GM18505 (cell line): ENCODE measurements around the gene FAM114A1.
"Not testable (repeated sequence)": the region's sequence is repeated elsewhere in the genome, so short reads cannot be mapped to it uniquely, and the experiment has no call there.

Experiments used
- ATAC-seq: cut with Tn5 transposase; IDR thresholded peaks from one replicate; pipeline ENCODE4 v1.9.1; 2021; ENCODE audit not compliant: unreplicated experiment
- POLR2A ChIP-seq: IDR thresholded peaks from 4 replicates; pipeline ENCODE4 v1.6.1; 2011; ENCODE audit warnings: borderline replicate concordance; ENCODE audit not compliant: insufficient read depth, insufficient read length; ENCODE audit errors: extremely low read depth

FAM114A1 gene

DNA sequence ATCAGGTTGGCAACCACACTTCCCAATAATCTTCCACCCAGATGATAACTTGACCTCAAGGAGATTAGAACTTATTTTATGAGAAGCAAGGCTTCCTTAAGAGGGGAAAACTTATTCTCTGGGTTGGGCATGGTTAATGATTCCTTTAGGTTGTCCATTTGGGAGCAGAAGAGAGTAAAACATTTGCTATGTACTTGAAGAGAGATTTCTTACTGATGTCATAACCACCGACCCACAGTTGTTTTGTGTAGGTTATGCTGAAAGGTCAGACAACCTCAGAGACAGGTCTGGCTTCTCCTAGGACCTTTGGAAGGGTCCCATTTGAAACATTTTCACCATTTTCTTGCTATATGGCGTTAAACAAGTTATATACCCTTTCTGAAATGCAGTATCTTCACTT, 56.1 kb downstream of the FAM114A1 start:
- no peak for ATAC-seq

DNA sequence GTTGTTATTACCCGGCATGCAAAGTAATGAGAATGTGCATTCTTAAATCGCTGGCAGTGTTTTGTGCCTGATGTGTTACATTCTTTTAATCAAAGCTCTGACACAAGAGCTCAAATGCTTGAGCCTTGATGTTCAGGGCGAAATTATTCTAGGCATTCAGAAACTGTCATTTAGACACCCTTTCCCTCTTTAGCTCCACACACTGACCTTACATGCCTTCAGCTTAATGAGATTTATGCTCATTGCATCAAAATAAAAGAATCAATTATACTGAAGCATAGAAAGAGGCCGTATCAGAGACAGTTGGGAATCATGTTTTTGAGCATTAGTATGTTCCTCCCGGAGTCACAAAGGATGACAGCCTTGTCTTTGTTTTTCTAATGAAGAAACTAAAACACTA, 56.7 kb downstream of the FAM114A1 start:
- ATAC-seq = no peak
- no peak for TF ChIP-seq POLR2A

More for the DNA sequence above, 56.1 kb downstream of the FAM114A1 start:
- TF ChIP-seq POLR2A = no peak

DNA sequence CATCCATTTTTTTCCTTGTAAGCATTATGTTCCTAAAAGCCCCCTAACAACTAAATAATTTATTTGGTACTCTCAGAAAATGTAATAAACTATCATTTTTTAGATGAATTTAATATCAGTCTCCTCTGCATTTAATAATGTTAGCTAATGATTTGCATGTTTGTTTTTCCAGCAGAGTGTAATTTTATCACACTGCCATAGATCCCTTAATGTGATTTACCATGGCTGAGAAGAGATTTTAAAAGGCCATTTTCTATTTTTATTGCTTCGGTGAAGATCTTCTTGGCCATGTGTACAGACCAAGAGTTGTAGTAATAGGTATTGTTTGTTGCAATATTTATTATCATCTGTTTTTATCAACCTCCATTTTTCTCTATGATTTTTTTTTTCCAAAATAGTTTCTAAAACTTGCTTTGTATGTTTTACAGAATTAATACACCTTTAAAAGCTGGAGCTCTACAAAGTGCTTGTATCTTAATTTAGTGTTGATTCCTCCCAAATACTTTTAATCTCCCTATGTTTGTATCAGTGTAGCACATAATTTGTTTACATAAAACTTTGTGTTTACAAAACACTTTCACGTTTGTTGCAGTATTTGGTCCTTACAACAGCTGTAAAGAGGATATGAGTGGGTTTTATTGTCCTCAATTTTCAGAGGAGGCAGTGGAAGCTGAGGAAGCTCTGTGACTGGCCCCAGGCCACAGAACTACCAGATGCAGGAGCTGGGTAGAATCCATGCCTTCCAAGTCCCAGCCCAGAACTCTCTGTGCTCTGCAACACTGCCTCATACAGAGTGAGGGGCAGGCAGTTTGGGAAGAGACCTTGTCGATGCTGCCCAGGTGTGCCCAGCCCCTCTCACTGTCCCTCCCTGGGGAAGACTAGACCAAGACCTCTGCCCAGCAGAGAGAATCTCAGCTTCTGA, 58.1 kb downstream of the FAM114A1 start:
- no peak for TF ChIP-seq POLR2A
- ATAC-seq = no peak

DNA sequence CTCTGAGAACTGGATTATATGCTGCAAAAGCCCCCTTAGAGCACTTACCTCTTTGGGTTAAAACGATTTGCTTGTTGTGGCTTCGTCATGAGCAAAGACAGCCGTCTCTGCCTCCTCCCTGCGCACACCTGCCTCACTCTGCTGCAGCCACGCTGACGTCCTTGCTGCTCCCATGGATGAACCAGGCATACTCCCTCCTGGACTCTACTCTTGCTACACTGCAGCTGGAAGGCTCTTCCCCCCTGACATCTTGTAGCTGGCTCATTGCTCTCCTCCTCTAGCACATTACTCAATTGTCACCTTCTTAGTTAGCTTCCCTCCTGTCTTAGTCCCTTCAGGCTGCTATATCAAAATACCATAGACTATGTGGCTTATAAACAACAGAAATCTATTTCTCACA, 59.3 kb downstream of the FAM114A1 start:
- no peak for ATAC-seq
- no peak for TF ChIP-seq POLR2A

DNA sequence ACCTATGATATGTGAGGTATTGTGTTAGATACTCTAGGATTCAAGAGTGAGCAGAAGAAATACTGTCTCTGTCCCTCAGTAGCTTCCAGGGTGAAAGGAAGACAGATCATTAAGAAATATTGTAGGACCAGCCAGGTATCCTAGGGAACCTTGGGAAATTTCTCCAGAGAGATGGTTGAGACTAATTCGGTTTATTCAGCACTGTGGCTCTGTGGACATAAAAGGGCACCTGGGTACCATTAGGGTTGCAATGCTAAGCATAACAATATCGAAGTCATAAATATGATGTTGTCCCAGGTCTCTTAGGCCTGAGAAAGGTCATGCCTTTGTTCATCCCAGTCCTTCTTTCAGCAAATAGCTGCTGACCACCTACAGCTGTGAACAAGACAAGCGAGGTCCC, 61.0 kb downstream of the FAM114A1 start:
- no peak for ATAC-seq

DNA sequence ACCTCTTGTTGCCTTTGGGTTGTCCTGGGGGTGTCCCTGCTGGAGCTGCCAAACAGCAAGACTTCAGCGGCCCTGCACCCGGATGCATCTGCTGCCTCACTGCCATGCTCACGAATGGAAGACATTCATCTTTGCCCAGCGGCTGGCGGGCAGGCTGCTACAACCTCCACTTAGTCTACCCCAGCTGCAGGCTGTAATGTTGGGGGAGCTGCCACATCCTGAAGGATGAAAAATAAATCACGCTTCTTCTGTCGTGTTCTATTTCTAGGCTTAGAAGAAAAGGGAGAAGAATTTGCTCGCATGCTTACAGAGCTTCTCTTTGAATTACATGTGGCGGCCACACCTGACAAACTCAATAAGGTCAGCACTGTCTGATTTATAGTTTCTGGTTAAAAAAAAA, 61.4 kb downstream of the FAM114A1 start:
- TF ChIP-seq POLR2A = no peak
- ATAC-seq = no peak

More for the DNA sequence above, 61.0 kb downstream of the FAM114A1 start:
- no peak for TF ChIP-seq POLR2A

DNA sequence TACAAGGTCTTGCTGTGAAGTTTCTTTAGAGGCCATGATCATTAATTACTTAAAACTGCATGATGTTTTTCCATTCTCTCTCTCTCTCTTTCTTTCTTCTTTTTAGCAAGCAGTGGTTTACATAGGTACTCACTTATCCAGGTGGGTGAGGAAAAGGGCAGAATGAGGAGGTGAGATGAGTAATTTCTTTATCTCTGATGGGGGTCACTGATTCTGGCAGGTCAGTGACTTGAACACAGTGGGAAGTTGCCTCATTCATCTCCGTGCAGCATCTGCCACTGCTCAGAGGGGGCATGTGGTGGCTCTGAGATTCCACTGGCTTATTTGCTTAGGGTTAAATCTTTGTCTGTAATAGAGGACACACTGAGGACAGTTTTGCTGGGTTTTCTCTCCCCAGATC, 62.6 kb downstream of the FAM114A1 start:
- peak; percentile 74 for ATAC-seq
- TF ChIP-seq POLR2A = no peak

DNA sequence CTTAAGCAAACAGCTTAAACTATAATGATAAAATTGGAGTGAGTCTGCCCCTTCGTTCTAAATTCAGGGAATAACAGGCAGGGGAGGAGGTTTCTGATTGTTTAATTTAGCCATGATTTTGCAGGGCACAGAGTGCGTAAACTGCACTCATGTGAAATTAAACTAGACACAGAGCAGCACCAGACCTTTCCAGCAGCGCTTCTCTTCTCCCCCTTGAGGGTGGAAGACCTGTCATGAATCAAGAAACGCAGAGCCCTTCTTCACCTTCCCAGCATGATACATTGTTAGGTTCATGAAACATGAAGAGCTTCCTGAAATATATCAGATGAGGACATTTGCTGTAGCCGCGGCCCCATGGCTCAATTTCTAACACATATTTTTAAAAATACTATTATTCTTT, 63.1 kb downstream of the FAM114A1 start:
- no peak for ATAC-seq
- TF ChIP-seq POLR2A = no peak

DNA sequence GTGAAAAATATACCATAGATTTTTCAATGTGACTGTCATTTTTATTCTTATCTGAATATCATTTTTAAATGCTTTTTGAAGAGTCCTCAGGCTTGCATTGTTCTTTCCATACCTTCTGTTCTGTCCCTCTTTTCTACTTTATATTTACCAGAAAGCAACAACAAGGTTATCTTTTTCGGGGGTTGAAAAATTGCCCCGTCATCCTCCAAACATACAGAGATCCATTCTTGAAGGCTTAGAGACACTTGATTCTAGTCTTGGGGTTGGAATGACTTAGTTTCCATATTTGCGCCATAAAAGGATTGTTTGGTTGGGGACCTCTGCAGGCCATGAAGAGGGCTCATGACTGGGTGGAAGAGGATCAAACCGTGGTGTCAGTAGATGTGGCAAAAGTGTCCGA, 63.5 kb downstream of the FAM114A1 start:
- no peak for ATAC-seq

DNA sequence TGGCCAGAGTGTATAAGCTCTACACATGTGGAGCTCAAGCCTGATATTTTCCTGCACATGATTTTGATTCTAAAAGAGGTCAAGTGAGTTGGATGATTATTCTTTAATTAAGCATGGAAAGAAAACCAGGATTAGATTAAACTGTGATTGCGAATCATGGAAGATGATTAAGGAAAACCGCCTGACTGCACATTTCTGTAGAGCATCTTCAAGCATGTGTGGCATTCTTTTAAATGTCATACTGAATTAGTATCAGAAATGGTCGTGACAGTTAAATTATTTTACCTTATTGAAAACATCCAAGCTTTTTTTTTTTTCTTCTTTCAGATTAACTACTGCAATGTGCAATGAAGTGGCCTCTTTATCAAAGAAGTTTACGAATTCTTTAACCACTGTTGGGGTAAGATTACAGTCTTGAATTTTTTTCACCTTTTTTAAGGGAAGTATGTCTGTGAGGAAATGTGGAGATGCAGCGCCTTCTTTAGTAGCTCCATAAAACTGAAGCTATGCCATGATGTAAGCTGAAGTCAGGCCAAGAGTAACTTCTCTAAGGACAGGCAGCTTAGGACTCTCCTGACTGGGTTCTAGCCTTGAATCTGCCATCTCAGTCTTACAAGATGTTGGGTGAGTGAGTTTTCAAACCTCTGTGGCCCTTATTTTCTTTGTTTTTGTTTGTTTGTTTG, 67.9 kb downstream of the FAM114A1 start:
- TF ChIP-seq POLR2A = no peak
- ATAC-seq = no peak

More for the DNA sequence above, 63.5 kb downstream of the FAM114A1 start:
- TF ChIP-seq POLR2A = no peak

DNA sequence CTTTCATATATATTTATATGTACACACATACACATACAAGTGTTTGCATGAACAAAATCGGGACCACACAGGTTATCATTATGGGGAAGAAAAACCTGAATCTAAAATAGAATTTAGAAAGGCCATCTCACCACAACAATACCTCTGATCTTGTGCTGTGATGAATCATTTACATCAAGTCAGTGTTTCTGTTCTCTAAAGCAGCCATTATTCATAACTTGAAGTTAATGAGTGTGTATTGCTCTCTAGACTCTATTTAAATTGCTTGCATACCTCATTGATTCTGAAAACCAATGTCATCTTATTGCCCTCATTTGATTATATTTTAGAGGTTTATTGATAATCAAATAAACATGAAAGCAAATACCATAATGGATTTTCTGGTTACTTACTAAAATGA, 71.6 kb downstream of the FAM114A1 start:
- no peak for TF ChIP-seq POLR2A
- ATAC-seq = peak; percentile 89

DNA sequence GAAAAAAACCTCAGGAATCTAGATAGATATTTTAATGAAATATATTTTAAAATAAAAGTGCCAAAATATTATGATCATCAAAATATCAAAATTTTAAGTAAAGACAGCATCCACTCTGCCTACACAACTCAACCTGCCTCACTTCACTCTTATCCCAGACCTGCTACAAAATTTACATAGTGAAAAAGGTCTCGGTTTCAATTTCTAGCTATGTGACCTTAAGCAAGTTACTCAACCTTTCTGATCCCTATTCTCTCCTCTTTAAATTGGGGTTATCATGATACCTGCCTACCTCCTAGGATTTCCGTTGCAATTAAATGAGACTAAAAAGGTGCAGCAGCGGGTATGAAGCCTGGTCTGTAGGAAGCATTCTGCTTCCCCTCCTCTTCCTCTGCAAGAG, 72.9 kb downstream of the FAM114A1 start:
- TF ChIP-seq POLR2A = no peak
- no peak for ATAC-seq

DNA sequence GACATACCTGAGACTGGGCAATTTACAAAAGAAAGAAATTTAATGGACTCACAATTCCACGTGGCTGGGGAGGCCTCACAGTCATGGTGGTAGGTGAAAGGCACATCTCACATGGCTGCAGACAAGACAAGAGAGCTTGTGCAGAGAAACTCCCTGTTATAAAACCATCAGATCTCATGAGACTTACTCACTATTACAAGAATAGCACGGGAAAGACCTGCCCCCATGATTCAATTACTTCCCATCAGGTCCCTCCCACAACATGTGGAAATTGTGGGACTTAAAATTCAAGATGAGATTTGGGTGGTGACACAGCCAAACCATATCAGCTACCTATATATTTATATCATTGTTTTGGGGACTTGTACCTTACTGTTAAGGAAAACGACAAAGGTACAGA, 74.3 kb downstream of the FAM114A1 start:
- ATAC-seq = not testable (repeated sequence)

DNA sequence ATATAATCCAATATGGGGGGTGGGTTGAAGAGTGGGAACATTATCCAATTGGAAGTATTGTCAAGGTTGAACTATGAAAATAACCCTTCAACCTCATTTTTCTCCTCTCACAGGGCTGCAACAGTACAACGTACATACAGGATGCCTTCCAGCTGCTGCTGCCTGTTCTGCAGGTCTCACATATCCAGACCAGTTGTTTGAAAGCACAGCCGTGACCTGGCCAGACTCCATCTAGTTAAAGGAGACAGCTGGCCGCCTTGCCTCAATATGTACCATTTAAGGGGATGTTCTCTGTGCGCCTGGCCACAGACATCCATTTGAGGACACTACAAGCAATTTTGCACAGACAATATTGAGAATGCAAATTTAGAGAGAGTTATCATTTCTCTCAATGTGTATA, 75.7 kb downstream of the FAM114A1 start:
- no peak for ATAC-seq
- no peak for TF ChIP-seq POLR2A
